ENCODE measurements around the gene MPZL1.

Gene MPZL1

GRCh38 chr1:167765496-167765895 lies 43.7 kb downstream of the MPZL1 start:
- no peak for ATAC-seq
- TF ChIP-seq TOX (CRISPR knock-in tag; IDR thresholded peaks at IDR 0.05; ENCODE audit: borderline replicate concordance) (no peak), OSR1 (CRISPR knock-in tag; IDR thresholded peaks at IDR 0.05) (no peak), ZNF565 (CRISPR knock-in tag; conservative IDR thresholded peaks at IDR 0.05; ENCODE audit: low read depth) (no peak), BACH2 (CRISPR knock-in tag; IDR thresholded peaks at IDR 0.05; ENCODE audit: borderline replicate concordance) (no peak), POU6F1 (CRISPR knock-in tag; IDR thresholded peaks at IDR 0.05; ENCODE audit: borderline replicate concordance, low read depth) (no peak), TCF4 (CRISPR knock-in tag; IDR thresholded peaks at IDR 0.05; ENCODE audit: borderline replicate concordance) (no peak), CSRNP3 (CRISPR knock-in tag; IDR thresholded peaks at IDR 0.05) (no peak)

- no peak for ATAC-seq
- TF ChIP-seq ZC3H10 (CRISPR knock-in tag; IDR thresholded peaks at IDR 0.05) (no peak), ESRRG (CRISPR knock-in tag; IDR thresholded peaks at IDR 0.05) (no peak), SNAI2 (CRISPR knock-in tag; IDR thresholded peaks at IDR 0.05) (no peak), ZNF565 (CRISPR knock-in tag; conservative IDR thresholded peaks at IDR 0.05; ENCODE audit: low read depth) (no peak), ISL1 (CRISPR knock-in tag; IDR thresholded peaks at IDR 0.05) (no peak), TOX (CRISPR knock-in tag; IDR thresholded peaks at IDR 0.05; ENCODE audit: borderline replicate concordance) (no peak), GLIS3 (CRISPR knock-in tag; IDR thresholded peaks at IDR 0.05) (no peak)
Observed at GRCh38 chr1:167766538-167766937, 44.8 kb downstream of the MPZL1 start.

- TF ChIP-seq SNAI2 (CRISPR knock-in tag; IDR thresholded peaks at IDR 0.05) (no peak), ZNF70 (CRISPR knock-in tag; IDR thresholded peaks at IDR 0.05) (no peak), PPARA (CRISPR knock-in tag; IDR thresholded peaks at IDR 0.05; ENCODE audit: borderline replicate concordance) (no peak), ISL1 (CRISPR knock-in tag; IDR thresholded peaks at IDR 0.05) (no peak), CREB5 (CRISPR knock-in tag; IDR thresholded peaks at IDR 0.05; ENCODE audit: low read depth) (no peak), TSHZ2 (CRISPR knock-in tag; IDR thresholded peaks at IDR 0.05) (no peak), ARNTL (CRISPR knock-in tag; IDR thresholded peaks at IDR 0.05; ENCODE audit: borderline replicate concordance, low read depth) (no peak), CSDC2 (CRISPR knock-in tag; IDR thresholded peaks at IDR 0.05) (no peak), ESRRG (CRISPR knock-in tag; IDR thresholded peaks at IDR 0.05) (no peak), ZC3H10 (CRISPR knock-in tag; IDR thresholded peaks at IDR 0.05) (no peak), TOX (CRISPR knock-in tag; IDR thresholded peaks at IDR 0.05; ENCODE audit: borderline replicate concordance) (no peak), POU6F1 (CRISPR knock-in tag; IDR thresholded peaks at IDR 0.05; ENCODE audit: borderline replicate concordance, low read depth) (no peak), CSRNP3 (CRISPR knock-in tag; IDR thresholded peaks at IDR 0.05) (no peak), ZNF8 (CRISPR knock-in tag; IDR thresholded peaks at IDR 0.05) (no peak)
- no peak for ATAC-seq
Observed at GRCh38 chr1:167767761-167768160, 46.0 kb downstream of the MPZL1 start.
